Hepatocyte (in vitro differentiated cells): Measurements from ENCODE around the gene SRSF8. TPM values are rescaled to one million over a fixed set of nuclear protein-coding genes. Genes with fewer than 3 reads are reported as not detected.

Source experiments
- DNase-seq: peaks from one replicate; pipeline ENCODE4 v3.0.0-alpha.2; 2016; ENCODE audit warnings: low spot score
- H2AFZ ChIP-seq: fragments of 200-600 bp; sonication (generic); 2 replicates; pipeline ENCODE4 v1.6.0; 2016; ENCODE audit warnings: antibody characterized with exemption, mild to moderate bottlenecking
- H3K27ac ChIP-seq: fragments of 200-600 bp; sonication (generic); 2 replicates; pipeline ENCODE4 v1.5.1; 2016; ENCODE audit warnings: mild to moderate bottlenecking
- H3K27me3 ChIP-seq: fragments of 200-600 bp; sonication (generic); 2 replicates; pipeline ENCODE4 v1.6.1; 2016
- H3K36me3 ChIP-seq: fragments of 200-600 bp; sonication (generic); replicated peaks from 2 replicates; pipeline ENCODE4 v1.5.1; 2016; ENCODE audit warnings: low read depth; ENCODE audit not compliant: insufficient read depth
- H3K4me1 ChIP-seq: fragments of 200-600 bp; sonication (generic); 2 replicates; pipeline ENCODE4 v1.5.1; 2016; ENCODE audit warnings: mild to moderate bottlenecking, moderate library complexity; ENCODE audit not compliant: insufficient read depth
- H3K4me2 ChIP-seq: fragments of 200-600 bp; sonication (generic); 2 replicates; pipeline ENCODE4 v1.6.0; 2016
- H3K4me3 ChIP-seq: fragments of 200-600 bp; sonication (generic); 2 replicates; pipeline ENCODE4 v1.5.1; 2016; ENCODE audit warnings: mild to moderate bottlenecking
- H3K79me2 ChIP-seq: fragments of 200-600 bp; sonication (generic); 2 replicates; pipeline ENCODE4 v1.6.0; 2017; ENCODE audit warnings: mild to moderate bottlenecking
- H3K9me2 ChIP-seq: fragments of 200-600 bp; sonication (generic); replicated peaks from 2 replicates; pipeline ENCODE4 v1.6.0; 2017; ENCODE audit warnings: mild to moderate bottlenecking; ENCODE audit not compliant: insufficient read depth
- H3K9me3 ChIP-seq: fragments of 200-600 bp; sonication (generic); 2 replicates; pipeline ENCODE4 v1.5.1; 2016; ENCODE audit warnings: low read depth, mild to moderate bottlenecking
- H4K20me1 ChIP-seq: fragments of 200-600 bp; sonication (generic); 2 replicates; pipeline ENCODE4 v1.6.0; 2016; ENCODE audit warnings: mild to moderate bottlenecking; ENCODE audit not compliant: insufficient read depth, poor library complexity, severe bottlenecking
- CTCF ChIP-seq: fragments of 200-600 bp; sonication (generic); IDR thresholded peaks from 2 replicates; pipeline ENCODE4 v1.5.1; 2016; ENCODE audit warnings: antibody characterized with exemption, mild to moderate bottlenecking; ENCODE audit not compliant: poor library complexity
- EZH2 ChIP-seq: fragments of 200-600 bp; sonication (generic); IDR thresholded peaks from 2 replicates; pipeline ENCODE4 v1.6.1; 2016; ENCODE audit warnings: antibody characterized with exemption, mild to moderate bottlenecking, borderline replicate concordance
- EZH2phosphoT487 ChIP-seq: fragments of 200-600 bp; sonication (generic); IDR thresholded peaks from one replicate; pipeline ENCODE4 v1.6.1; 2018; ENCODE audit warnings: antibody characterized with exemption, mild to moderate bottlenecking, low read depth, moderate library complexity; ENCODE audit not compliant: unreplicated experiment, severe bottlenecking
- WGBS: methylation state at CpG from one replicate; pipeline ENCODE4 v1.1.6; 2016; ENCODE audit warnings: low lambda C conversion rate; ENCODE audit errors: missing lambda C conversion rate; 5-methylcytosine and 5-hydroxymethylcytosine counted together
- polyA plus RNA-seq: library from polyadenylated mRNA; unstranded; fragments of >200 nt; fragmentation: Nextera tagmentation; extraction: Ambion mirVana; gene quantifications from 2 replicates; pipeline ENCODE4 v1.2.1, GENCODE V29; 2016
- total RNA-seq: library from RNA; depleted of rRNA; stranded (reverse); fragments of >200 nt; gene quantifications from 2 replicates; pipeline ENCODE4 v1.2.3, GENCODE V29; 2014

The SRSF8 gene
- total and polyA plus RNA-seq, 2 experiments from 2014 or later: 48.2 to 52.0 TPM

DNA sequence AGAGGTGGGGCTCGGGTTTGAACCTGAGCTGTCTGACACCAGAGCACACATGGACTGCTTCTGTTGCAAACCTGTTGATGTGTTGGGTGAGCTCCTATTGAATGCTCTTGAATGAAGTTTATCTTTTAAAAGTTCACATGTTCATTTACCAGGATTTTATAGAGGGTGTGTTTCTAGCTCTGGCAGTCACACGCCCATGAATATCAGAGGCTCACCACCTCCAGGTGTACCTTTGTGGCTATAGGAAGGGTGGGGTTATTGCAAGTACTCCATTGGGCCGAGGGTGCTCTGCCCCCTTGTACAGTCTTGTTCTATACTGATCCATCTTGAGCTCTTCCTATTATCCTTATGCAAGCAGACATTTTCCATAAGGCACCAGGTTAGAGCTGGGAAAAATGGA lies 32.1 kb downstream of the SRSF8 start:
- Histone ChIP-seq H3K79me2 (peaks cover 15% of the 10 kb centered on the region), H3K4me2 (no peak overlapping the region), H2AFZ (no peak overlapping the region), H3K36me3 (no peaks in the 10 kb centered on the region), H3K9me3 (no peaks in the 10 kb centered on the region), H3K4me1 (no peaks in the 10 kb centered on the region), H3K4me3 (no peak overlapping the region), H3K9me2 (no peaks in the 10 kb centered on the region), H4K20me1 (no peaks in the 10 kb centered on the region), H3K27ac (no peak overlapping the region), H3K27me3 (no peaks in the 10 kb centered on the region)
- TF ChIP-seq EZH2phosphoT487 (no peak), CTCF (no peak), EZH2 (no peak)
- no peak for DNase-seq
- WGBS: 82% methylated on average over 3 of the region's 3 CpGs

DNA sequence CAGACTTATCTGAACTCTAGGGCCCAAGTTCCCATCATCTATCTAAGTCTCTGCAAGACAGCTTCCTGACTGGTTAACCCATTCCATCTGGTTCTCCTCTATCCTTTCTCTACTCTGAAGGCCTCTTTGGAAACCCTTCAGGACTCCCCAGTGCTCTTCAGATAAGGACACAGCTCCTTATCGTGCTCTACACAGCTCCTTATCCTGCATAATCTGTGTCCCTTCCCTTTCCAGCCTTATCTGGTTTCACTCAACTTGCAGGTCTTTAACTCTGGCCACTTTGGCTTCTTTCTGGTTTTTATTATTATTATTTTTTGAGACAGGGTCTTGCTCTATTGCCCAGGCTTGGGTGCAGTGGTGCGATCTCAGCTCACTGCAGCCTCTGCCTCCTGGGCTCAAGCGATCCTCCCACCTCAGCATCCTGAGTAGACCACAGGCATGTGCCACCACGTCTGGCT lies 33.5 kb downstream of the SRSF8 start:
- H3K9me2 ChIP-seq: no peaks in the 10 kb centered on the region
- TF ChIP-seq CTCF: no peak
- TF ChIP-seq EZH2: no peak
- TF ChIP-seq EZH2phosphoT487: no peak
- H3K36me3 ChIP-seq: no peaks in the 10 kb centered on the region
- WGBS: 78% methylated on average over 4 of the region's 4 CpGs
- no peaks in the 10 kb centered on the region for H4K20me1 ChIP-seq
- peaks cover 15% of the 10 kb centered on the region for H3K79me2 ChIP-seq
- H3K4me1 ChIP-seq: no peaks in the 10 kb centered on the region
- no peak overlapping the region for H3K4me2 ChIP-seq
- no peak overlapping the region for H2AFZ ChIP-seq
- H3K9me3 ChIP-seq: no peaks in the 10 kb centered on the region
- DNase-seq: no peak
- H3K27me3 ChIP-seq: no peaks in the 10 kb centered on the region
- H3K4me3 ChIP-seq: no peak overlapping the region
- no peak overlapping the region for H3K27ac ChIP-seq

GRCh38 chr11:95100856-95101507 lies 34.3 kb downstream of the SRSF8 start:
- no peak overlapping the region for H2AFZ ChIP-seq
- 90% methylated on average over 6 of the region's 6 CpGs for WGBS
- H3K4me1 ChIP-seq: no peaks in the 10 kb centered on the region
- no peaks in the 10 kb centered on the region for H3K36me3 ChIP-seq
- H3K4me3 ChIP-seq: no peak overlapping the region
- H3K4me2 ChIP-seq: no peak overlapping the region
- H4K20me1 ChIP-seq: no peaks in the 10 kb centered on the region
- TF ChIP-seq CTCF (no peak), EZH2phosphoT487 (no peak), EZH2 (no peak)
- H3K9me3 ChIP-seq: no peaks in the 10 kb centered on the region
- H3K79me2 ChIP-seq: peaks cover 12% of the 10 kb centered on the region
- H3K27me3 ChIP-seq: no peaks in the 10 kb centered on the region
- no peak overlapping the region for H3K27ac ChIP-seq
- no peaks in the 10 kb centered on the region for H3K9me2 ChIP-seq
- no peak for DNase-seq
